Nephron progenitor cell (in vitro differentiated cells): ENCODE measurements around the gene PSMB3.

ENCODE experiments used
- DNase-seq: peaks from one replicate; pipeline ENCODE4 v3.0.0; 2021
- H3K27ac Mint-ChIP-seq: 2 replicates; pipeline ENCODE4 v1.8.0; 2021; ENCODE audit warnings: mild to moderate bottlenecking, moderate library complexity, mixed read lengths
- H3K27me3 Mint-ChIP-seq: 2 replicates; pipeline ENCODE4 v1.8.0; 2021; ENCODE audit warnings: mild to moderate bottlenecking, low read depth, mixed read lengths; ENCODE audit not compliant: poor library complexity
- H3K36me3 Mint-ChIP-seq: 2 replicates; pipeline ENCODE4 v1.8.0; 2021; ENCODE audit warnings: low read depth, mixed read lengths
- H3K4me1 Mint-ChIP-seq: 2 replicates; pipeline ENCODE4 v1.8.0; 2021; ENCODE audit warnings: mixed read lengths
- H3K4me3 Mint-ChIP-seq: 2 replicates; pipeline ENCODE4 v1.8.0; 2021; ENCODE audit warnings: mild to moderate bottlenecking, moderate library complexity, mixed read lengths
- H3K9me3 Mint-ChIP-seq: 2 replicates; pipeline ENCODE4 v1.8.0; 2021; ENCODE audit warnings: mild to moderate bottlenecking, moderate library complexity, mixed read lengths
- TF ChIP-seq, protein P1 (sequence below): fragments of 200-600 bp; sonication (generic); IDR thresholded peaks from 2 replicates; pipeline ENCODE4 v1.5.0; 2021; ENCODE audit warnings: antibody characterized with exemption

Gene PSMB3

DNA sequence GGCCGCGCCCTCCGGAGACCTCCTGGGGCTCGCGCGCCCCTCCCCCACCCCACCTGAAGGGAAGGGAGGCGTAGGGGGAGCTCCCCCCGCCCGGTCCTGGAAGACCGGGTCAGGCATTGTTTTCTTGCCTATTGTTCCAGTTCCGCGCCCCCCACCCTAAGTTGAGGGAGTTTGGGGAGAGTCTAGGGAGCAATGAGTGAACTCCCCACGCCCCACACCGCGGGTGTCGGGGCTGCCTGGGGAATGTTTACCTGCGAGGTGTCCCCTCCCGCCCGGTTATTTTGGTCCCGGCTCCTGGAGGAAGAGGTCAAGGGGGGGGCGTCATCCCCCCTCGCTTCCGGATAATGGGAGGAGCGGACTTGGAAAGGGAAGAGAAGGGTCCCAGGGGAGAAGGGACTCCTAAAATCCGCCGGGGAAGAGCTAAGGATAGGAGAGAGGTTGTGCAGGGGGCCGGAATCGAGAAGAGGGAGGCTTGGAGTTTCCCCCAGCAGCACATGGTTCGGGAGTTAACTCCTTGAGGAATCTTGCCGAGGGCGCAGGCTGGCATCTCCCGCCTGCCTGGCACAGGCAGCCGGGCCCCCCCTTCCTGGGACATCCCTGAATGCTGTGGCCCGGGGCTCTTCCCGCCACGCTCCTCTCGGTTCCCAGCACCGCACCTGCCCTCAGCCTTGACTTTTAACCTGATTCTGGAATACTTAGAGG is 46.6 kb upstream of the PSMB3 start:
- Mint-ChIP-seq H3K36me3 (peaks cover 15% of the 10 kb centered on the region), H3K27ac (peak overlapping the region; percentile 17), H3K27me3 (peaks cover 36% of the 10 kb centered on the region), H3K9me3 (no peaks in the 10 kb centered on the region), H3K4me1 (peaks cover 76% of the 10 kb centered on the region), H3K4me3 (peak overlapping the region; percentile 93)
- TF ChIP-seq, protein P1, sequence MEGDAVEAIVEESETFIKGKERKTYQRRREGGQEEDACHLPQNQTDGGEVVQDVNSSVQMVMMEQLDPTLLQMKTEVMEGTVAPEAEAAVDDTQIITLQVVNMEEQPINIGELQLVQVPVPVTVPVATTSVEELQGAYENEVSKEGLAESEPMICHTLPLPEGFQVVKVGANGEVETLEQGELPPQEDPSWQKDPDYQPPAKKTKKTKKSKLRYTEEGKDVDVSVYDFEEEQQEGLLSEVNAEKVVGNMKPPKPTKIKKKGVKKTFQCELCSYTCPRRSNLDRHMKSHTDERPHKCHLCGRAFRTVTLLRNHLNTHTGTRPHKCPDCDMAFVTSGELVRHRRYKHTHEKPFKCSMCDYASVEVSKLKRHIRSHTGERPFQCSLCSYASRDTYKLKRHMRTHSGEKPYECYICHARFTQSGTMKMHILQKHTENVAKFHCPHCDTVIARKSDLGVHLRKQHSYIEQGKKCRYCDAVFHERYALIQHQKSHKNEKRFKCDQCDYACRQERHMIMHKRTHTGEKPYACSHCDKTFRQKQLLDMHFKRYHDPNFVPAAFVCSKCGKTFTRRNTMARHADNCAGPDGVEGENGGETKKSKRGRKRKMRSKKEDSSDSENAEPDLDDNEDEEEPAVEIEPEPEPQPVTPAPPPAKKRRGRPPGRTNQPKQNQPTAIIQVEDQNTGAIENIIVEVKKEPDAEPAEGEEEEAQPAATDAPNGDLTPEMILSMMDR, result no peak
- peak; percentile 49 for DNase-seq

DNA sequence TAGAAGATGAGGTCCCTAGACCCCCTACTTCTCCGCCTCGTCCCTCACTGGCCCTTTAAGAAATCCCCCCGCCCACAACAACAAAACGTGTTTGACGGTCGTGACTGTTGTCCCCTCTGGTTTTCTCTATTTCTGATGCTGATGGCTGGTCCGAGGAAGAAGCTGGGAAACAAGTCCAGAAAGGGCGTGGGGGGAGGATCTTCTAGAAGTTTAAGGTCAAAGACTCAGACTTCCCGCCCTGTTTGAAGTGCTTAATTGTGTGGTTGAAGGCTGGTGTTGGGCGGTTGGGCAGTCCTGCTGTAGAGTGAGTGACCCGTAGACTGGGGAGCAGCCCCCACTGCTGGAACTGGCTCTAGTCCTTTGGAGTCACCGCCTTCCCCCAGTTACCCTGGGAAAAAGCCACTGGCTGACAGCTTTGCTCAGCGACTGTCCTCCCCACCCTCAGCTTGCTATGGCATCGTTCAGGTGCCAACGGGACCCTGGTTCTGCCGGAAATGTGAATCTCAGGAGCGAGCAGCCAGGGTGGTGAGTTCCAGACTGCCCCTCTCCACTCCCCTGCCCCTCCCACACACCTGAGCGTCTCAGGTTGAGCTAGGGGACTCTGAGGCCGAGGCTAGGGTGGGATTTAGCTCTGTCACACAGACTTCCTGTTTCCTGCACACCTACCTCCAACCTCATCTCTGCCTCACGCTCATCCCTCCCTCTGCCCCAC is 45.9 kb upstream of the PSMB3 start:
- Mint-ChIP-seq H3K4me1 (peaks cover 78% of the 10 kb centered on the region), H3K27me3 (peaks cover 29% of the 10 kb centered on the region), H3K9me3 (no peaks in the 10 kb centered on the region), H3K4me3 (peak overlapping the region; percentile 93), H3K27ac (peak overlapping the region; percentile 17), H3K36me3 (peaks cover 15% of the 10 kb centered on the region)
- TF ChIP-seq, protein P1, result no peak
- DNase-seq, result peak; percentile 19

DNA sequence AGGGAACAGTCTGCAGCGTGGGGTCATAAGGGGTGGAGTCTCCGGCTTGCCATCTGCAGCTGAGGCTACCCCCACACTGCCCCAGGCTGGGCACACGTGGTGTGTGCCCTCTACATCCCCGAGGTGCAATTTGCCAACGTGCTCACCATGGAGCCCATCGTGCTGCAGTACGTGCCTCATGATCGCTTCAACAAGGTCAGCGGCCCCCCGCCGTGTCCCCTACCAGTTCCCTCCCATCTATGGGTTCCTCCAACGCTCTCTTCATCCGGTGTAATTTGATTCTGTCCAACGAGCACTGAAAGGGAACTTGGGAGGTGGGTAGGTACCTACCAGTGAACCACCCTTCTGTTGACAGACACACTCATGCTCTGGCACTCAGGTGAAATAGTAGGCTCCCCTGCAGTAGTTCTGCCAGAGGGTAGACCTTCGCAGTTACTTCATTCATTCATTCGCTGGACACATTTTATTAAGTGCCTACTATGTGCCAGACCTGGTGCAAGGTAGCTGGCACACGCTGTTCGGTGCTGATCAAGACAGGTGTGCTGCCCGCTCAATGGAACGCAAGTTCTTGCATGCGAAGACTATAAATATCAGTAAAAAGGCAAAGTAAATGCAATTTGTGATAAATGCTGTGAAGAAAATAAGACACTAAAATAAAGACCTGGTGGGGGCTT is 44.7 kb upstream of the PSMB3 start:
- Mint-ChIP-seq H3K4me3 (peak overlapping the region; percentile 93), H3K4me1 (peaks cover 83% of the 10 kb centered on the region), H3K9me3 (no peaks in the 10 kb centered on the region), H3K27me3 (peaks cover 18% of the 10 kb centered on the region), H3K36me3 (peaks cover 15% of the 10 kb centered on the region), H3K27ac (peak overlapping the region; percentile 75)
- TF ChIP-seq, protein P1, result no peak
- no peak for DNase-seq

DNA sequence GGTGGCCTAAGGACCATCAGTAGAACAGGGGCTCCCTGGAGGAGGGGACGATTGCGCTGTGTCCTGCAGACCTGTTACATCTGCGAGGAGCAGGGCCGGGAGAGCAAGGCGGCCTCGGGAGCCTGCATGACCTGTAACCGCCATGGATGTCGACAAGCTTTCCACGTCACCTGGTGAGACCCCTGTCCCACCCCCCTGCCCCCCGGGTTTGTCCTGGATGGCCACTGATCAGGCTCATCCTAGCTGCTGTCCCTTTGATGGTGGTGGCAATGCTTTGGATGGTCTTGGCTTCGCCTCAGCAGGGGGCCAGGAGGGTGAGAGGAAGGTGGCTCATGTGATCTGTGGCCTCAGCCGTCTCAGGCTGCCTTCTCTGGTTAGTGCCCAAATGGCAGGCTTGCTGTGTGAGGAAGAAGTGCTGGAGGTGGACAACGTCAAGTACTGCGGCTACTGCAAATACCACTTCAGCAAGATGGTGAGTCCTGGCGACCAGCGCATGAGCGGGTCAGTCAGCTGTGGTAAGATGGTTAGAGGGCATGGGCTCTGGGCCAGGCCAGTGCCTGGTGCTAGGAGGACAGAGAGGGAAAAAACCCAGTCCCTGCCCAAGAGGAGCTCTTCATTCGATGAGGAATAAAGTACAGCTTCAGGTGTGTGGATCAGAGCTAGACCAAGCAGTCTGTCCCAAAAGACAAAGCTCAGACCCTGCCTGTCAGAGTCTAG is 43.3 kb upstream of the PSMB3 start:
- Mint-ChIP-seq H3K4me3 (peak overlapping the region; percentile 29), H3K27me3 (peaks cover 3% of the 10 kb centered on the region), H3K4me1 (peaks cover 70% of the 10 kb centered on the region), H3K9me3 (no peaks in the 10 kb centered on the region), H3K27ac (peak overlapping the region; percentile 83), H3K36me3 (peaks cover 19% of the 10 kb centered on the region)
- TF ChIP-seq, protein P1, result no peak
- no peak for DNase-seq

DNA sequence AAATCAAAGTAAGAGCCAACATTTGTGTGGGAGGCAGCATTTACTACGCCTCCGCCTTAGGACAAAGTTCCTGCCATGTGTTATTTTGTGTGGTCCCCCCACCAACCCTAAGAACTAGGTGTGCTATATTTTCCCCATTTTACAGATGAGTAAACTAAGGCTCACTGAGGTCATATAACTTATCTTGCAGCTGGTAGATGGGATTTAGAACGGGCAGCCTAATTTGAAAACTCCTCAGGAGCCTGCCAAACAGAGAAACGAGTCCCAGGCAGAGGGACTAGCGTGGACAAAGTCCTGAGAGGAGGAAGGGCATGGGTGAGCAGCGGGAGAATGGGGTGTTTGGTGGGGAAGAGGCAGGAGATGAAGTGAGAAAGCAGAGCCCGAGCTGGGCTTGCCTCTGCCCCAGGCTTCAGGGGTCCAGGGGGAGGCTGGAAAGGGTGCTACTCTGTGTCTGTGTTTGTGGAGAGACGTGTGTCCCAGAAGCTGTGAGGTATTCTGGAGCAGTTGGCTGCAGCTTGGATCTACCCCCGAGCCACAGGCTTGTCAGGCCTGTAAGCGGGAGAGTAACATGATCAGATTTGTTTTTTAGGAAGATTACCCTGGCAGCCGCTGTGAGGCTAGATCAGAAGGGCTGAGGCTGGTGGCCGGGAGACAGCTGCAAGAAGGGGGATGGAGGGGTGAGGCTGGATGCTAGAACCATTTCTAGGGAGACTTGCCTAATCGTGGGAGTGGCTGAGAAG is 42.5 kb upstream of the PSMB3 start:
- no peaks in the 10 kb centered on the region for H3K9me3 Mint-ChIP-seq
- peaks cover 66% of the 10 kb centered on the region for H3K4me1 Mint-ChIP-seq
- no peak for DNase-seq
- peak overlapping the region; percentile 33 for H3K4me3 Mint-ChIP-seq
- peak overlapping the region; percentile 20 for H3K27ac Mint-ChIP-seq
- H3K27me3 Mint-ChIP-seq, result no peaks in the 10 kb centered on the region
- peaks cover 24% of the 10 kb centered on the region for H3K36me3 Mint-ChIP-seq
- TF ChIP-seq, protein P1, result no peak
